GM12878 (cell line): Measurements from ENCODE around the gene PPP1R10. TPM values are rescaled to one million over a fixed set of nuclear protein-coding genes. Genes with fewer than 3 reads are reported as not detected.

Source experiments
- CEBPB ChIP-seq, 2 experiments: fragments of 150-350 bp in 1 of 2; IDR thresholded peaks; 2 replicates each; pipeline ENCODE4 v1.6.1; 2012 to 2014; ENCODE audit warnings: low read depth in 2 of 2, low read length in 2 of 2, borderline replicate concordance in 1 of 2, inconsistent platforms in 1 of 2
- CHD4 ChIP-seq: fragments of 200-600 bp; sonication (generic); IDR thresholded peaks from 2 replicates; pipeline ENCODE4 v1.6.1; 2016; ENCODE audit warnings: mild to moderate bottlenecking
- ETV6 ChIP-seq, 2 experiments: fragments of 450-650 bp in 1 of 2; IDR thresholded peaks in 1 of 2; conservative IDR thresholded peaks in 1 of 2; 2 replicates each; pipeline ENCODE4 v1.6.1; 2014; ENCODE audit warnings: antibody characterized with exemption in 1 of 2, borderline replicate concordance in 1 of 2, low read depth in 1 of 2, mild to moderate bottlenecking in 1 of 2, moderate library complexity in 1 of 2
- IKZF1 ChIP-seq: fragments of 450-650 bp; conservative IDR thresholded peaks from 2 replicates; pipeline ENCODE4 v1.6.1; 2017; ENCODE audit warnings: antibody characterized with exemption, mild to moderate bottlenecking
- MTA2 ChIP-seq: fragments of 450-650 bp; IDR thresholded peaks from 2 replicates; pipeline ENCODE4 v1.6.1; 2016; ENCODE audit warnings: low read depth, mild to moderate bottlenecking, moderate library complexity
- NR2F1 ChIP-seq: fragments of 450-650 bp; conservative IDR thresholded peaks from 2 replicates; pipeline ENCODE4 v1.6.1; 2017; ENCODE audit warnings: mild to moderate bottlenecking
- RELA ChIP-seq: fragments of 450-650 bp; IDR thresholded peaks from 2 replicates; pipeline ENCODE4 v1.8.0; 2014; ENCODE audit warnings: borderline replicate concordance; ENCODE audit not compliant: partially characterized antibody
- RFX5 ChIP-seq: IDR thresholded peaks from 2 replicates; pipeline ENCODE4 v1.6.1; 2011; ENCODE audit warnings: low read depth, low read length, improper control_type of control experiment
- SMAD1 ChIP-seq: fragments of 450-650 bp; IDR thresholded peaks from 2 replicates; pipeline ENCODE4 v1.6.1; 2018; ENCODE audit warnings: mild to moderate bottlenecking, low read depth; ENCODE audit not compliant: partially characterized antibody
- SRF ChIP-seq, 2 experiments: IDR thresholded peaks; 2 replicates each; pipeline ENCODE4 v1.6.1; 2011; ENCODE audit warnings: low read depth in 2 of 2, low read length in 2 of 2, mild to moderate bottlenecking in 1 of 2, moderate library complexity in 1 of 2
- TCF12 ChIP-seq: IDR thresholded peaks from 2 replicates; pipeline ENCODE4 v1.6.1; 2011; ENCODE audit warnings: low read depth, mild to moderate bottlenecking, low read length
- TCF3 ChIP-seq: IDR thresholded peaks from 2 replicates; pipeline ENCODE4 v1.6.1; 2012; ENCODE audit warnings: low read depth, mild to moderate bottlenecking, low read length, borderline replicate concordance; ENCODE audit not compliant: insufficient read depth
- YBX1 ChIP-seq: fragments of 450-650 bp; IDR thresholded peaks from 2 replicates; pipeline ENCODE4 v1.6.1; 2016; ENCODE audit warnings: antibody characterized with exemption
- polyA plus RNA-seq, 11 experiments: library from polyadenylated mRNA; depleted of rRNA in 4 of 11; unstranded in 6 of 11; stranded (reverse) in 5 of 11; fragments of >200 nt; fragmentation: Nextera tagmentation in 4 of 11; fragmentation: Illumina TruSeq in 1 of 11; extraction: Ambion mirVana in 4 of 11; extraction: Trizol in 1 of 11; gene quantifications; 1 replicate in 1 of 11; 2 replicates in 10 of 11; pipeline versions ENCODE4 v1.2.1 to v1.2.3, GENCODE V29; 2011 to 2016; ENCODE audit warnings: inconsistent platforms in 2 of 11, missing spikeins in 2 of 11, low read depth in 1 of 11
- total RNA-seq, 4 experiments: library from RNA; depleted of rRNA in 3 of 4; stranded (reverse); fragments of >200 nt in 3 of 4; fragmentation: Illumina TruSeq in 1 of 4; extraction: Trizol in 1 of 4; gene quantifications; 2 replicates each; pipeline versions ENCODE4 v1.2.1 to v1.2.3, GENCODE V29; 2013 to 2021
- TF ChIP-seq, protein P1 (sequence below): IDR thresholded peaks from 2 replicates; pipeline ENCODE4 v1.6.1; 2011; ENCODE audit warnings: low read depth, low read length, improper control_type of control experiment, borderline replicate concordance
- TF ChIP-seq, protein P2 (sequence below): fragments of 450-650 bp; IDR thresholded peaks from 2 replicates; pipeline ENCODE4 v1.6.1; 2017; ENCODE audit warnings: mild to moderate bottlenecking, low read depth, inconsistent platforms; ENCODE audit not compliant: poor library complexity, severe bottlenecking
- TF ChIP-seq, protein P3 (sequence below): fragments of 450-650 bp; IDR thresholded peaks from 2 replicates; pipeline ENCODE4 v1.6.1; 2017; ENCODE audit warnings: borderline replicate concordance
- TF ChIP-seq, protein P4 (sequence below): fragments of 150-350 bp; IDR thresholded peaks from 2 replicates; pipeline ENCODE4 v1.6.1; 2016; ENCODE audit warnings: low read depth, low read length
- TF ChIP-seq, protein P5 (sequence below): fragments of 450-650 bp; IDR thresholded peaks from 2 replicates; pipeline ENCODE4 v1.6.1; 2016; ENCODE audit warnings: mild to moderate bottlenecking

PPP1R10 gene
- total and polyA plus RNA-seq, 10 of the 15 experiments (the other 5 are each of a cell fraction or from before 2014, with no cell fraction given) = 11.3 to 83.8 (median 41.2) TPM

DNA sequence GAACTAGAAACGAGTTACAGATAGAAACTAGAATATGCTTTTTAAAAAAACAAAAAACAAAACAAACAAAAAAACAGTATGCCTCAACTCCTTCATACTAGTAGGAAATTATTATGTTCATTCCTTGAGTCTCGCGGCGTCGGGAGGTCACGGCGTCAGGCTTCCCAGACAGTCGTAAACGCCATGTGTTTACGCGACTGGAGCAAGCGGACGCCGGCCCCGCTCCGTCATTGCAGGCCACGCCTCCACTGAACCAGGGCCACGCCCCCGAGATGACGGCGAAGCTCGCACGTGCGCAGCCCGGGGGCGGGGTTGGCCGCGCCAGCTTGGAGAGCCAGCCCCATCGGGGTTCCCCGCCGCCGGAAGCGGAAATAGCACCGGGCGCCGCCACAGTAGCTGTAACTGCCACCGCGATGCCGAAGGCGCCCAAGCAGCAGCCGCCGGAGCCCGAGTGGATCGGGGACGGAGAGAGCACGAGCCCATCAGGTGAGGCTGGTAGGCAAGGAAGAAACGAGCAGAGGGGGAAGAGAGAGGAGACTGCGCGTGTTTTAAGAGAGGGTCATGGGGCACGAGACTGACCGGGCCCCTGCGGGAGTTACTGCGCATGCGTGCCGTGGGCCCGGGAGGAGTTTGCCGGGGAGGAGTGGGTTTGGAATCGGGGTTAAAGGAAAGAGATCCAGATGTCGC lies 45.8 kb downstream of the PPP1R10 start, which contains the start of gene ABCF1 (continued):
- TF ChIP-seq ETV6 (conservative IDR thresholded peaks at IDR 0.05 in 1 of 2, IDR thresholded peaks at IDR 0.05 in 1 of 2; ENCODE audit: borderline replicate concordance in 1 of 2, low read depth in 1 of 2) = no peak
- TF ChIP-seq SMAD1 = peak; percentile 58
- TF ChIP-seq YBX1 = no peak
- no peak for TF ChIP-seq CHD4
- TF ChIP-seq TCF3 = no peak
- TF ChIP-seq CEBPB (IDR thresholded peaks at IDR 0.05; ENCODE audit: borderline replicate concordance in 1 of 2, low read depth in 2 of 2, low read length in 2 of 2) = no peak
- TF ChIP-seq SRF (IDR thresholded peaks at IDR 0.05; ENCODE audit: low read depth in 2 of 2, low read length in 2 of 2) = no peak
- TF ChIP-seq, protein P1, sequence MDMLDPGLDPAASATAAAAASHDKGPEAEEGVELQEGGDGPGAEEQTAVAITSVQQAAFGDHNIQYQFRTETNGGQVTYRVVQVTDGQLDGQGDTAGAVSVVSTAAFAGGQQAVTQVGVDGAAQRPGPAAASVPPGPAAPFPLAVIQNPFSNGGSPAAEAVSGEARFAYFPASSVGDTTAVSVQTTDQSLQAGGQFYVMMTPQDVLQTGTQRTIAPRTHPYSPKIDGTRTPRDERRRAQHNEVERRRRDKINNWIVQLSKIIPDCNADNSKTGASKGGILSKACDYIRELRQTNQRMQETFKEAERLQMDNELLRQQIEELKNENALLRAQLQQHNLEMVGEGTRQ = peak; percentile 3; the same call in 1 of the 2 replicates
- TF ChIP-seq TCF12 = peak; percentile 27; the same call in 1 of the 2 replicates
- TF ChIP-seq MTA2 = no peak
- TF ChIP-seq, protein P2, sequence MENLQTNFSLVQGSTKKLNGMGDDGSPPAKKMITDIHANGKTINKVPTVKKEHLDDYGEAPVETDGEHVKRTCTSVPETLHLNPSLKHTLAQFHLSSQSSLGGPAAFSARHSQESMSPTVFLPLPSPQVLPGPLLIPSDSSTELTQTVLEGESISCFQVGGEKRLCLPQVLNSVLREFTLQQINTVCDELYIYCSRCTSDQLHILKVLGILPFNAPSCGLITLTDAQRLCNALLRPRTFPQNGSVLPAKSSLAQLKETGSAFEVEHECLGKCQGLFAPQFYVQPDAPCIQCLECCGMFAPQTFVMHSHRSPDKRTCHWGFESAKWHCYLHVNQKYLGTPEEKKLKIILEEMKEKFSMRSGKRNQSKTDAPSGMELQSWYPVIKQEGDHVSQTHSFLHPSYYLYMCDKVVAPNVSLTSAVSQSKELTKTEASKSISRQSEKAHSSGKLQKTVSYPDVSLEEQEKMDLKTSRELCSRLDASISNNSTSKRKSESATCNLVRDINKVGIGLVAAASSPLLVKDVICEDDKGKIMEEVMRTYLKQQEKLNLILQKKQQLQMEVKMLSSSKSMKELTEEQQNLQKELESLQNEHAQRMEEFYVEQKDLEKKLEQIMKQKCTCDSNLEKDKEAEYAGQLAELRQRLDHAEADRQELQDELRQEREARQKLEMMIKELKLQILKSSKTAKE = no peak
- TF ChIP-seq, protein P3, sequence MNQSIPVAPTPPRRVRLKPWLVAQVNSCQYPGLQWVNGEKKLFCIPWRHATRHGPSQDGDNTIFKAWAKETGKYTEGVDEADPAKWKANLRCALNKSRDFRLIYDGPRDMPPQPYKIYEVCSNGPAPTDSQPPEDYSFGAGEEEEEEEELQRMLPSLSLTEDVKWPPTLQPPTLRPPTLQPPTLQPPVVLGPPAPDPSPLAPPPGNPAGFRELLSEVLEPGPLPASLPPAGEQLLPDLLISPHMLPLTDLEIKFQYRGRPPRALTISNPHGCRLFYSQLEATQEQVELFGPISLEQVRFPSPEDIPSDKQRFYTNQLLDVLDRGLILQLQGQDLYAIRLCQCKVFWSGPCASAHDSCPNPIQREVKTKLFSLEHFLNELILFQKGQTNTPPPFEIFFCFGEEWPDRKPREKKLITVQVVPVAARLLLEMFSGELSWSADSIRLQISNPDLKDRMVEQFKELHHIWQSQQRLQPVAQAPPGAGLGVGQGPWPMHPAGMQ = no peak
- TF ChIP-seq, protein P4, sequence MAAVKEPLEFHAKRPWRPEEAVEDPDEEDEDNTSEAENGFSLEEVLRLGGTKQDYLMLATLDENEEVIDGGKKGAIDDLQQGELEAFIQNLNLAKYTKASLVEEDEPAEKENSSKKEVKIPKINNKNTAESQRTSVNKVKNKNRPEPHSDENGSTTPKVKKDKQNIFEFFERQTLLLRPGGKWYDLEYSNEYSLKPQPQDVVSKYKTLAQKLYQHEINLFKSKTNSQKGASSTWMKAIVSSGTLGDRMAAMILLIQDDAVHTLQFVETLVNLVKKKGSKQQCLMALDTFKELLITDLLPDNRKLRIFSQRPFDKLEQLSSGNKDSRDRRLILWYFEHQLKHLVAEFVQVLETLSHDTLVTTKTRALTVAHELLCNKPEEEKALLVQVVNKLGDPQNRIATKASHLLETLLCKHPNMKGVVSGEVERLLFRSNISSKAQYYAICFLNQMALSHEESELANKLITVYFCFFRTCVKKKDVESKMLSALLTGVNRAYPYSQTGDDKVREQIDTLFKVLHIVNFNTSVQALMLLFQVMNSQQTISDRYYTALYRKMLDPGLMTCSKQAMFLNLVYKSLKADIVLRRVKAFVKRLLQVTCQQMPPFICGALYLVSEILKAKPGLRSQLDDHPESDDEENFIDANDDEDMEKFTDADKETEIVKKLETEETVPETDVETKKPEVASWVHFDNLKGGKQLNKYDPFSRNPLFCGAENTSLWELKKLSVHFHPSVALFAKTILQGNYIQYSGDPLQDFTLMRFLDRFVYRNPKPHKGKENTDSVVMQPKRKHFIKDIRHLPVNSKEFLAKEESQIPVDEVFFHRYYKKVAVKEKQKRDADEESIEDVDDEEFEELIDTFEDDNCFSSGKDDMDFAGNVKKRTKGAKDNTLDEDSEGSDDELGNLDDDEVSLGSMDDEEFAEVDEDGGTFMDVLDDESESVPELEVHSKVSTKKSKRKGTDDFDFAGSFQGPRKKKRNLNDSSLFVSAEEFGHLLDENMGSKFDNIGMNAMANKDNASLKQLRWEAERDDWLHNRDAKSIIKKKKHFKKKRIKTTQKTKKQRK = no peak
- TF ChIP-seq, protein P5, sequence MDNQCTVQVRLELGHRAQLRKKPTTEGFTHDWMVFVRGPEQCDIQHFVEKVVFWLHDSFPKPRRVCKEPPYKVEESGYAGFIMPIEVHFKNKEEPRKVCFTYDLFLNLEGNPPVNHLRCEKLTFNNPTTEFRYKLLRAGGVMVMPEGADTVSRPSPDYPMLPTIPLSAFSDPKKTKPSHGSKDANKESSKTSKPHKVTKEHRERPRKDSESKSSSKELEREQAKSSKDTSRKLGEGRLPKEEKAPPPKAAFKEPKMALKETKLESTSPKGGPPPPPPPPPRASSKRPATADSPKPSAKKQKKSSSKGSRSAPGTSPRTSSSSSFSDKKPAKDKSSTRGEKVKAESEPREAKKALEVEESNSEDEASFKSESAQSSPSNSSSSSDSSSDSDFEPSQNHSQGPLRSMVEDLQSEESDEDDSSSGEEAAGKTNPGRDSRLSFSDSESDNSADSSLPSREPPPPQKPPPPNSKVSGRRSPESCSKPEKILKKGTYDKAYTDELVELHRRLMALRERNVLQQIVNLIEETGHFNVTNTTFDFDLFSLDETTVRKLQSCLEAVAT = peak; percentile 76
- peak; percentile 44; the same call in 1 of the 2 replicates for TF ChIP-seq RFX5
- TF ChIP-seq NR2F1 = peak; percentile 77
- TF ChIP-seq IKZF1 = peak; percentile 65
- TF ChIP-seq RELA = peak; percentile 94
